Adipocyte (in vitro differentiated cells): Measurements from ENCODE around the gene TMEM196.
A peak's percentile ranks its signal among the peaks of the same experiment; 100 is the strongest.

Experiments
- DNase-seq: peaks from one replicate; pipeline ENCODE4 v3.0.0-alpha.2; 2015; ENCODE audit warnings: low read depth
- H3K27me3 ChIP-seq: replicated peaks from 2 replicates; pipeline ENCODE4 v1.7.0; 2013; ENCODE audit warnings: mild to moderate bottlenecking, low read length, moderate library complexity; ENCODE audit not compliant: control insufficient read depth, insufficient read depth
- H3K36me3 ChIP-seq: 2 replicates; pipeline ENCODE4 v1.7.0; 2013; ENCODE audit warnings: low read length, mild to moderate bottlenecking, moderate library complexity; ENCODE audit not compliant: control insufficient read depth, insufficient read depth, severe bottlenecking
- H3K4me1 ChIP-seq: 2 replicates; pipeline ENCODE4 v1.7.0; 2013; ENCODE audit warnings: mild to moderate bottlenecking, low read length, moderate library complexity; ENCODE audit not compliant: control insufficient read depth, insufficient read depth
- H3K4me3 ChIP-seq: 2 replicates; pipeline ENCODE4 v1.7.0; 2013; ENCODE audit warnings: mild to moderate bottlenecking, low read length, moderate library complexity
- H3K9ac ChIP-seq: 2 replicates; pipeline ENCODE4 v1.7.0; 2013; ENCODE audit warnings: mild to moderate bottlenecking, low read length, moderate library complexity
- H3K9me3 ChIP-seq: 2 replicates; pipeline ENCODE4 v1.7.0; 2013; ENCODE audit warnings: mild to moderate bottlenecking, low read length, moderate library complexity; ENCODE audit not compliant: control insufficient read depth

The TMEM196 gene

GRCh38 chr7:19772841-19773760 lies at the start of gene TMEM196:
TMEM196 (minus strand) TSS chr7:19773617; CDS start chr7:19772696, 921 bp downstream.
- Histone ChIP-seq H3K4me1 (peaks cover 13% of the 10 kb centered on the region), H3K27me3 (peaks cover 31% of the 10 kb centered on the region)
- DNase-seq, result peak; percentile 33

GRCh38 chr7:19816128-19816527 lies 42.7 kb upstream of the TMEM196 start:
- Histone ChIP-seq H3K9me3 (no peaks in the 10 kb centered on the region), H3K4me1 (no peaks in the 10 kb centered on the region), H3K9ac (no peak overlapping the region), H3K4me3 (no peak overlapping the region), H3K36me3 (no peaks in the 10 kb centered on the region), H3K27me3 (no peaks in the 10 kb centered on the region)
- DNase-seq, result no peak

More at GRCh38 chr7:19772841-19773760, at the start of gene TMEM196:
- Histone ChIP-seq H3K4me3 (peak within 1 kb of the TSS; percentile 80), H3K9ac (peak within 1 kb of the TSS; percentile 5), H3K9me3 (no peaks in the 10 kb centered on the region), H3K36me3 (no peaks in the 10 kb centered on the region)

- DNase-seq, result no peak
- H3K4me1 ChIP-seq, result no peaks in the 10 kb centered on the region
- H3K9me3 ChIP-seq, result no peaks in the 10 kb centered on the region
- no peak overlapping the region for H3K4me3 ChIP-seq
- H3K9ac ChIP-seq, result no peak overlapping the region
- no peaks in the 10 kb centered on the region for H3K36me3 ChIP-seq
- H3K27me3 ChIP-seq, result no peaks in the 10 kb centered on the region
Measured at GRCh38 chr7:19815546-19815945, 42.1 kb upstream of the TMEM196 start.

GRCh38 chr7:19814776-19815175 lies 41.4 kb upstream of the TMEM196 start:
- H3K36me3 ChIP-seq, result no peaks in the 10 kb centered on the region
- no peaks in the 10 kb centered on the region for H3K9me3 ChIP-seq
- no peak overlapping the region for H3K9ac ChIP-seq
- no peak overlapping the region for H3K4me3 ChIP-seq
- no peak for DNase-seq
- no peaks in the 10 kb centered on the region for H3K4me1 ChIP-seq
- H3K27me3 ChIP-seq, result no peaks in the 10 kb centered on the region

- H3K9me3 ChIP-seq, result no peaks in the 10 kb centered on the region
- no peak overlapping the region for H3K4me3 ChIP-seq
- no peak overlapping the region for H3K9ac ChIP-seq
- no peaks in the 10 kb centered on the region for H3K36me3 ChIP-seq
- no peak for DNase-seq
- H3K27me3 ChIP-seq, result no peaks in the 10 kb centered on the region
- no peaks in the 10 kb centered on the region for H3K4me1 ChIP-seq
Measured at GRCh38 chr7:19811386-19811785, 38.0 kb upstream of the TMEM196 start.

- H3K4me1 ChIP-seq, result peaks cover 5% of the 10 kb centered on the region
- no peak overlapping the region for H3K9ac ChIP-seq
- no peak for DNase-seq
- H3K4me3 ChIP-seq, result no peak overlapping the region
- no peaks in the 10 kb centered on the region for H3K27me3 ChIP-seq
- H3K9me3 ChIP-seq, result no peaks in the 10 kb centered on the region
- no peaks in the 10 kb centered on the region for H3K36me3 ChIP-seq
Measured at GRCh38 chr7:19798986-19799385, 25.6 kb upstream of the TMEM196 start.

- peaks cover 20% of the 10 kb centered on the region for H3K9me3 ChIP-seq
- H3K4me1 ChIP-seq, result peaks cover 5% of the 10 kb centered on the region
- DNase-seq, result no peak
- H3K4me3 ChIP-seq, result no peak overlapping the region
- no peak overlapping the region for H3K9ac ChIP-seq
- H3K36me3 ChIP-seq, result no peaks in the 10 kb centered on the region
- no peaks in the 10 kb centered on the region for H3K27me3 ChIP-seq
Measured at GRCh38 chr7:19783541-19783940, 10.1 kb upstream of the TMEM196 start.

- Histone ChIP-seq H3K9ac (no peak overlapping the region), H3K4me3 (no peak overlapping the region), H3K36me3 (no peaks in the 10 kb centered on the region), H3K9me3 (no peaks in the 10 kb centered on the region), H3K27me3 (peaks cover 21% of the 10 kb centered on the region), H3K4me1 (peaks cover 13% of the 10 kb centered on the region)
- no peak for DNase-seq
Measured at GRCh38 chr7:19776981-19777380, 3.6 kb upstream of the TMEM196 start.

GRCh38 chr7:19775578-19775977 lies 2.2 kb upstream of the TMEM196 start:
- no peaks in the 10 kb centered on the region for H3K36me3 ChIP-seq
- H3K27me3 ChIP-seq, result peaks cover 31% of the 10 kb centered on the region
- no peak for DNase-seq
- no peaks in the 10 kb centered on the region for H3K9me3 ChIP-seq
- H3K4me1 ChIP-seq, result peaks cover 13% of the 10 kb centered on the region
- H3K4me3 ChIP-seq, result no peak overlapping the region
- no peak overlapping the region for H3K9ac ChIP-seq

GRCh38 chr7:19772306-19772705 lies 1.1 kb downstream of the TMEM196 start:
- peaks cover 31% of the 10 kb centered on the region for H3K27me3 ChIP-seq
- peaks cover 13% of the 10 kb centered on the region for H3K4me1 ChIP-seq
- peak overlapping the region; percentile 80 for H3K4me3 ChIP-seq
- no peak for DNase-seq
- no peaks in the 10 kb centered on the region for H3K36me3 ChIP-seq
- no peaks in the 10 kb centered on the region for H3K9me3 ChIP-seq
- H3K9ac ChIP-seq, result no peak overlapping the region

GRCh38 chr7:19762631-19763030 lies 10.8 kb downstream of the TMEM196 start:
- no peaks in the 10 kb centered on the region for H3K27me3 ChIP-seq
- peak overlapping the region; percentile 75 for H3K9ac ChIP-seq
- peaks cover 21% of the 10 kb centered on the region for H3K4me1 ChIP-seq
- DNase-seq, result no peak
- no peaks in the 10 kb centered on the region for H3K36me3 ChIP-seq
- peak overlapping the region; percentile 55 for H3K4me3 ChIP-seq
- H3K9me3 ChIP-seq, result no peaks in the 10 kb centered on the region
